ENCODE measurements around the gene FHIT.

Gene FHIT

DNA sequence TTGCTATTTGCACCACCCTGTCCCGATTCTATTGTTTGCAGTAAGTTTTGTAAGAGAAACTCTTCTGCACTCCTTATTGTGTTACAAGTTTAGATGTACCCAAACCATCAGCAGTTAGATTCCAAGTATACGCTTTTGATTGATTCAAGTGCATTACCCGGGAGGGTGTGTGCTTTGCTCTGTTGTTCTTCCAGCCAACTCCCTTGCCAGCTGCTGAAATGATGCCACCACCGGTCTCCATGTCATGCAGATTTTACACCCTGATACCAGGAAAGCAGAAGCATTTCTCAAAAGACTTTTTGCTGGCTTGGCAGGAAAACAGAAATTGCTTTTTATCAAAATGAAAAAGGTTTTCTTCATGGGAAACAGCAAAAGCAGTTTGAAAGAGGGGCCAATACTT is 1194.8 kb downstream of the FHIT start:
- no peak for DNase-seq (ENCODE audit: low read depth, low spot score)

DNA sequence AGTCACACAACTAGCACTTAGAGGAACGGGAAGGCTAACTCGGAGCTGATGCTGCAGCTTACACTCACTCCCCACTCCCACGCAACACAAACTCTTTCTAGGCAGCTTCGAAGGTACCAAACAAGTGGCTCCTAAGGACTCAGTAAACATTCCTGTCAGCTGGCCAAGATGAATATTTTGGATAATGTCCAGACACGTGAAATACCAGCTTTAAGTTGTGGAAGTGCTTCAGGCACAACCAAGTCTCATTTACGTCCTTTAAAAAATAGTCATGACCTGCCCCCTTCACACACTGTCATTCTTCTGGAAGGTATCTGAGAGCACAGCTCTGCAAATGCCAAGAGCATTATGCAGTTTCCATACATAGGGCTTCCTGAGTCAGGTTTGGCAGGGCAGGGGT is 1195.5 kb downstream of the FHIT start:
- DNase-seq (ENCODE audit: low read depth, low spot score), result no peak

DNA sequence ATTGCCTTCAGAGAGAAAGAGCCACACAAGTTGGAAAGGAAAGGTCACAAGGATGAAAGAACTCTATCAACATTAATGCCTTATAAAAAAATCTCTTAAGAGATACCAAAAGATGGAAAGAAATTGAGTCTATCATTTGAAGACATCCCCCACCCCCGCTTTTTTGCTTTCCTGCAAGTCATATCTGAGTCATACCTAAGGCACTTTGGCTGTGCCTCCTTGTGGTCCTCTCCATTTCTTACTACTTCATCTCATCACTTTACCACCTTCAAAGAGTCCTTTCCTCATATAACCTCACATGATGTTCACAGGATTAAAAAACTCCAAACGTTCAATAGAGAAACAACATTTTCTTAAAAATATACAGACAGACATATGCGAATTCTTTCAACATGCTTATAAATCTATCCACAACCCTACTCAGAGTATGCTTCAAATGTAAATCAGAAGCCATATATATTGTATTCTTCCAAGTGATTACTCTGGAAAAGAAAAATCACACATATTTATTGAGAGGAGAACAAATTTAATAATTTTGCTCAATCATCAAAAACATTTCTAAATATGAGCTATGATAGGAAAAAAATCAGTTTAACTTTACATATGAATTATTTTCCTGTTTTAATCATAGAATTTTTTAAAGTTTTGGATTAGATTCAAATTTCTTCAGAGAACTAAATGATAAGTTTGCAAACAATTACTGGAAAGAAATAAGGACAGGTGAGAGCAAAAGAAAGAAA is 1197.6 kb downstream of the FHIT start:
- DNase-seq (ENCODE audit: low read depth, low spot score), result no peak

DNA sequence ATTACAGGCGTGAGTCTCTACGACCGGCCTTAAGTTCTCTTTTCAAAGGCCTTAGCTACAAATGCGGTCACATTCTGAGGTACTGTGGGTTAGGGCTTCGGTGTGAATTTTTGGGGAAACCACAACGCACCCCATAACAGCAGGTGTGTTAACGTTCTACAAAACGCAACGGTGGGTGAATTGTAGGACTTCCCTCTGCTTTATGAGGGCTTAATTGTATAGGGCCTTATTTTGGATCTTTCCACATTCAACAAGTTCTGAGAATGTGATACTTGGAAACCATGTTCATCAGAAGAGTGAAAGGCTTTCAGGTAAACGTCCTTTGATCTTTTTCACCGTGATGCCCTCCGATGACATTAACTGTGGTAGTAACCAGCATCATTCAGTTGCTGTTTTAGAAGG is 1202.8 kb downstream of the FHIT start:
- DNase-seq (ENCODE audit: low read depth, low spot score), result no peak

DNA sequence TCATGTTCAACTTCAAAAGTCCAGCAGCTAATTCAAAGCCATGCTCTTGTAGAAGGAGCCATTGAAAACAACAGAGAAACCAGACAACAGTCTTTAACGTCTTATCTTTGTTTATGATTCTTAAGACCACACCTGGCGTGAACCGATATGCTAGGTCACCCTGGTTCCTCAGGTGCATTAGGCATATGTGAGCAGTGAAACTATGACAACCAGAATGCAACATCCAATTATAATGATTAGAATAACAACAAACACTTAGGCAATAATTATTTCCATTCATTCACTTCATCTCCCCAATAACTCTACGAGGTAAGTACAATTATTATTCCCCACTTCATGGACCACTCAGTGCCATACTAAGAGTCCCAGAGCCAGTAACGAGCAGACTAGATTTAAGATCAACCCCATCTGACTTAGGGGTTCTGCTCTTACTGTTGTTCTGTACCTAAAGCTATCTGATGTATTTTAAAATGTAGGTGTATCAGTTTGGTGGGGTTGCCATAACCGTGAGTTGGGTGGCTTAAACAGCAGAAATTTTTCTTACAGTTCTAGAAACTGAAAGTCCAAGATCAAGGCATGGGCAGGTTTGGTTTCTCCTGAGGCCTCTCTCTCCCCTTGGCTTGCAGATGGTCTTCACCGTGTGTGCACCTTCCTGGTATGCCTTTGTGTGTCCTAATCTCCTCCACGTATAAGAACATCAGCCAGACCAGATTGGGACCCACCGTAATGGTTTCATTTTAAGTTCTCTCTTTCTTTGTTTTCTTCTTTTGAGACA is 1203.6 kb downstream of the FHIT start:
- DNase-seq (ENCODE audit: low read depth, low spot score), result no peak

DNA sequence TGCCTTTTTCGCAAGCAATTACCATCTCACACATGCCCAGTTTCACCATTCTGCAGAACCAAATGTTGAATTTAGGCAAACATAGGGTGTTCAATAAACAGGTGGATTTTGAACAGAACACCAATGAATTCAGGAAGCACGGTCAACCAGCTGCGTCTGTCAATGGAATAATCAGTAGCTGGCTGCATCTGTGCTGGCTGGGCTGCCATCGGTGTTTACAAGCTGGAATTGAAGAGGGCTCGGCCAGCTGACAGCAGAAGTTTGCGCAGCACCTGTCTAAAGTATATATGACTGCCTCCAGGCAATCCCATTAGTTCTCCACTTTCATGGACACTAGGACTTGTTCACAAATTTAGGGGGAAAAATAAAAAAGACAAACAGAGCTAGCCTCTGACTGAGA is 1205.0 kb downstream of the FHIT start:
- DNase-seq (ENCODE audit: low read depth, low spot score), result no peak

DNA sequence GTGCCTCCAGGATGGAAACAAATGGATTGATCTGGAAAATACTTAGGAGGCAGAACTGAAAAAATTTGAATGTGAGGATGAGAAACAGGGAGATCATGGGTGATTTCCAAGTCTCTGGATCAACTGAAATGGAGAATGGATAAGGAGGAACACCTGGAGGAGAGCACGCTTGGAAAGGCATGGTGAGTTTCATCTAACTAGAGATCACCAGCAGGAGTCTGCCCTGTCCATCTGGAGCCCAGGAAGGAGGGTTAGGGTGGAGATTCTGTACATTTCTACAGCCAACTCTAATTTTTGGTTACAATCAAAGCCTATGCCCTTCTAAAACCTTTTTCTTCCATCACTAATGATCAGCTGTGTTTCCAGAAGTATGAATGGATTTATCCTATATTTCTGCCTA is 1205.6 kb downstream of the FHIT start:
- no peak for DNase-seq (ENCODE audit: low read depth, low spot score)

DNA sequence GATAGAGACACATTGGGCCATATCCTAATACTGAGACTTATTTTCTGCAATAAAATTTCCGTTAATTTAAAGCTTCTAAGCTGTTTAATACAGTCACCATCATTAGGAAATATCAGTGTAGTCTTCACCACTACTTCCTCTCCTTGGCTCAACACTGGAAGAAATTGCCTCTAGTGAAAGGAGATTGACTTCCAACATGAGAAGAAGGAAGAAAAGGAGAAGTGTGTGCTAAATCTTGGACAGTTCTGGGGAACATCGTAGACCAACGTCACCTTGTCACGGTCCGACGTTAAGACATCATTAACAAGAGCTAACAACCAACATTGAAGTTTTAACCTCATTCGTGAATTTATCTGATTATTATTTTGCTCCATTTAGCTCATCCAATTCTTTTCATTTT is 1214.4 kb downstream of the FHIT start:
- DNase-seq (ENCODE audit: low read depth, low spot score), result no peak

DNA sequence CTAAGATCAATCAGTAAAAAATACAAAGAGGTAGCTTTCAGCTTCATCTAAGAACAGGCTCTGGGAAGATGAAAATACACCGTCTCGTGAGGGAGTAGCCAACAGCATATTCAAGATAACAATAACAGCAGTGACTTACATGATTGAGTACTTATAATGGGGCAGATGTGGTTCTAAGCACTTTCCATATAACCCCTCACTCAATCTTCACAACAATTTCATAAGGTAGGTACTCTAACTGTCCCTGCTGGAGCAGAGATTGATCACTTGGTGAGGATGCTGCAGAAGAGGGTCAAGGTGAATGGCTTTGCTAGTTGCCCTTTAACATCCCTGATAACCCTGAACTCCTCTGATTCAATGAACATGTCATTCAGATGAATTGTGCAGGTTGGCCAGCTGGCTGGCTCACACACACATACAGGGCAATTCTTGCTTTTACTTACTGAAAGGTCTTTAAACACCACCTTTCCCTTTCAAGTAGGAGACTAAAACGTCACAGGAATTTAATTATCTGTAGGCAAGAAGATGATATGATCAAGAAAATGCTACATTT is 1217.3 kb downstream of the FHIT start:
- no peak for DNase-seq (ENCODE audit: low read depth, low spot score)

DNA sequence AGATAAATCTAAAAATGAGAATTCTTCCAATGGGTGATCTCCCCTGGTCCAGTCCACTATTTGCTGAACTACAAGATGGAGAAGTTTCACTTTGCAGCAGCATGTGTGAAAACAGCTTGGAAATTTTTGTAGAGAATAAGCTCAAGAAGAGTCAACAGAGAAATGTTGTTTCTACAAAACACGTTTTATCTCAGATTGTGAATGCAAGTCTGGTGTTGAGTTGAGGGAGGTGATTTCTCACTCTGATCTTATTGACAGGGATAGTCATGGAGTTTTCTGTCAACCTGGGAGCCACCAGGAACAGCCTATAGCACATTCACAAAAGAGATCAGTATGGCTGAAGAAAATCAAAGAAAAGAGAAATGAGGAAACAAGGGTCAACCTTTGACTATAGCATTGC is 1220.3 kb downstream of the FHIT start:
- no peak for DNase-seq (ENCODE audit: low read depth, low spot score)

DNA sequence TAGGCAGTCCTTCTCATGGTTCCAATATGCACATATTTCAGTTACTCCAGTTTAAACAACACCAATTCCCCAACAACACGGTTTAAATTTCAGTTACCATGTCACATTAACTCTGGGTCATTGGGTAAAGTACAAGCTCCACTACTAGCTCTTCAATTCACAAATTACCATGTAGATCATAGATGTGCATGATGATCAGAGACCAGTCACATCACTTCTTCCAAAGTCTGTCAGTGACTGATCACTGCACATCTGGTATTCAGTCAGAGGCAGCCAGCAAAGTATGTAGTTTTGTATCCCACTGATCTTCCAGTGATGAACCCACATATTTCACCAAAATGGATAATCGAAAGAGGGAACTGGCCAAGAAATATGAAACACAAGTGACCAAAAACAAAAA is 1223.0 kb downstream of the FHIT start:
- DNase-seq (ENCODE audit: low read depth, low spot score), result no peak

DNA sequence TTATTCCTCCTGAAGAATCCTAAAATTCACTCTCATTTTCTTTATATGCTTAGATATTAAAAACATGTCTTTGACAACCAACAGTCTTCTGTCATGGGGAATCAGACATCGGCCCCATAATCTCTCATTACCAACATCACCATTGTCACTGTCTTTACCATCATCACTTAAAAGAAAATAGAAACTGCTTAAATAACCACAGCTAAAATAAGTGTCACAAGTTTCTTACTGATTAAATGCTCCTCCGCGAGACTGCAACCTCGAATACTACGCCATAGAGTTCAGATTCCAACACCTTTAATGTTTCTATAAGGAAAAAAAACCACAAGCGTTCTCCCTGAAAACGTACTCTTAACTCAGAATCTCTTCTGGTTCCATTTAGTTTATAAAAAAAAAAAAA is 1223.9 kb downstream of the FHIT start:
- no peak for DNase-seq (ENCODE audit: low read depth, low spot score)

DNA sequence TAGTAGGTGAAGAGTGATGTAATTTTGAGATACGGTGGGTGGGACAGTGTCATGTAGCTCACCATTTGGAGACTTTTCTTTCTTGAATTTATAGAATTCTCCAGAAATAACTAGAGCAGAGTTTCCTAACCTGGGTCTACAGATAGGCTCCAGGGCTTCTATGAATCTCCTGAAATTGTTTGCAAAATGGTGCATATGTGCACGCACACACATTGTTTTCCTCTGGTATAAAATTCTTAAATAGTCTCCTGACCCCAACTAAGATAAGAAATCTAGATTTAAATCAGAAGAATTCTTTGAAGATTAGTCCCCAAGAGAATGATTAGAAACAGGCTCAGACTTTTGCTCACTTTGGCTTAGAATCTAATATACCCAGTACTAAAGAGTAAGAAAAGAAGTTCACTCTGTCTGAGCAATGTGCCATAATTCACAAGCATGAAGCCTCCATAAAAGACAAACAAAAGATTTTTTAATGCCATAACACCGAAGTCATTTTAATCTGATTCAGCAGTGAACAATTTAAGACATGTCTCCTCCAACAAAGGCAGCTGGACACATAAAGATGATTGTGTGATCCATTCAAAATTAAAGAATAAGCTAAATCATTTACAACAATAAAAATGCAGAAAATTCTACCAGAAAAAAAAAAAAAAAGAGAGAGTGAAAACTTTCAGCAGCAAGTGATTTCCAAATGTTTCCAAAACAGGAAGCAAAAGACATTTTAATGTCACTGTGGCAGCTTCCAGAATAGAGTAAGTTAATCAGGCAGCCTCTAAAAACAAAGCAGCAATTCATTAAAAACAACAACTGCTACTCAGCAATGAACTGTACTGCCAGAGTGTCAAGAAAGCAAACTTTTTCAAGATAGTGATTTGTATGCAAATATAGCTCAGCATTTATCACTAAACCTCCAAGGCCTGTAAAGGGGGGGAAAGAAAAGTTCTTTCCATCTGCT is 1225.9 kb downstream of the FHIT start:
- no peak for DNase-seq (ENCODE audit: low read depth, low spot score)

DNA sequence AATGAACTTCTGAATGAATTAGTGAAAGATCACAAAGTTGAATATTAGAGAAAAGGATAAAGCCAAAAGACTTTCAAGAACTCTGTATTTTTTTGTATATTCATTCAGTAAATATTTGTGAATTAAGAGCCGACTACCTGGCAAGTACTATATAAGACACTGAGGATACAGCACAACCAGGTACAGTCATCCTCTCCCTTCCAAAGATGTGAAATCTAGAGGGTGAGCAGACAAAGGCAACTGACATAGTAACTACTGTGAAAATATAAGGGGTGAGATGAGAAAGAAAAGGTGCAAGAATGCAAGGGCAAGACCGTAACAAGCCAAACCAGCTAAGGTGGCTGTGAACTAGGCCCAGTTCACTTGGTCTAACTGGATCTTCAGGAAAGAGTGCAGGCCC is 1226.9 kb downstream of the FHIT start:
- DNase-seq (ENCODE audit: low read depth, low spot score), result no peak

DNA sequence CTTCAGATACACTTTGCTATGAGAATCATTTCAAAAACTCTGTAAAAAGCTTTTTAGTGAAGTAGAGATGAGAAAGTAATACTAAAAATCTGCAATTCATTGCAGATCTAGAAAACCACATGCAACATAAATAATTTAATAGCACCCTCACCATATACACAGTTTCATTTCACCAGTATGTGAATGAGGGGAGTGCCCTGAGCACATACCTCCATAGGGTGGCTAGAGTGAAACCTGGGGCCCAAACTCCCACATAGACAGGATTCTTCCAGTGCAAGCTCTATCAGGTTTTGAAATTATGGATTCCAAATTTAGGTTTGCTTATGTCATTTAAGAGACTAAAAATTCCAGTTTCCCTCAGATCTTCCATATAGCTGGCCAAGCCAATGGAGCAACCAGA is 1228.1 kb downstream of the FHIT start:
- DNase-seq (ENCODE audit: low read depth, low spot score), result no peak

DNA sequence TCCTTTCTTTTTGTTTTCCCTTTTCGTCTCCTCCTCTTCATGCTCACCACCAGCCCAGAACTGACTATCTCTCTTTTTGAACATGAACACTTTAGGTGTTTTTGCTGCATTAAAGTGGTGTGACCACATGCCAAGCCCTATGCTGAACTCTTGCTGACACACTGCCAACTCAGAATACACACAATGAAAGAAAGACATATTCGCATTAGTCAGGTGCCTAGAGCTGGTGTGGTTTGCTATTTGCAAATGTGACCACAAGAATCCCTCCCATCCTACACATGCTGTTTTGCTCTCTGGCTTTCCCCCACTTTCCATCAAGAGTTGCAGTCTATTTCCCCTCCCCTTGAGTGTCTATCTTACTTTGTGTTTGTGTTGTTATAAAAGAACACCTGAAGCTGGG is 1233.6 kb downstream of the FHIT start:
- no peak for DNase-seq (ENCODE audit: low read depth, low spot score)

DNA sequence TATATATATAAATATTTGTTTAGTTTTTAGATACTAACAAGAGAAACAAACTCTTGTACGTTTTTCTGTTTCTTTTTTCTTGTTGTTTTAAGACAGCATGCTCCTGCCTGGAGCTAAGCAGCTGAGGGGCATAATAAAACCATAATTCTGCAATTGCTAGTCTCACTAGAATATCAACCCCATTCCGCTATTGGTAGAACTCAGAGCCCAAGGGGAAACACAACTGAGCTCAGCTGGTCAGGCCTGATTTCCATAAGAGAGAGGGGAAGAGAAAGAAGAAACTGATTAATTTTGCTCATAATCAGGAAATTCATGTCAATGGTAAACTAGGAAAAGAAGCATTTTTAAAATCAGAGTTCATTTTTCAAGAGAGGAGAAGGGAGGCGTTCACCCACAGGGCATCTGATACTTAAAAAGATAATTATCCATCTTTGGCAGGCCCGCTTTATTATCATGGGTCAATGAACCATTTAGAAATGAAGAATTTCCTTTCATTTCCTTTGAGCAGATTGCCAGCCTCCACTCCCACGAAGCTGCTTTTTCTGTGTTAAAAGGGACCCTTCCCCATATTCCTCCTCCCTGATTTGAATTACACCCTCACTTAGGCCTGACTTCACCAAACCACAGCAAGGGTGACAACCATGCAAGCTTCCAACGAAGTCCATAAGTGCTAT is 1236.1 kb downstream of the FHIT start:
- DNase-seq (ENCODE audit: low read depth, low spot score), result no peak

DNA sequence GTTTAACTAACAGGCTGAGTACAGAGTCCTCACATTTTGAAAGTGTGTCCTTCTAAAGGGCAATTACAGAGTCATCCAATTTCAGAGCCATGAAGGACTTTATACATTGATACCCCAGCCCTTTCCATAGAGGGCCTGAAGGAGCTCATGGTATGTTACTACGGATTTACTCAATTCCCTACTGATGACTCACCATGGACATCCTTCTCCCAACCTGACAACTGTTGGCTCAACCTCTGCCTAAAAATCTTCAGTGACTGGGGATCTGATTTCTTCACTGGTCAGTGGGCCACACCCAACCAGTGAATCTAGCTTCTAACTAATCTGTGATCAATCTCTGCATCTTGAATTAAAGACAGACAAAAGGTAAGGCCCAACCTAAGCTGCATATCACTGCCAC is 1238.0 kb downstream of the FHIT start:
- no peak for DNase-seq (ENCODE audit: low read depth, low spot score)

DNA sequence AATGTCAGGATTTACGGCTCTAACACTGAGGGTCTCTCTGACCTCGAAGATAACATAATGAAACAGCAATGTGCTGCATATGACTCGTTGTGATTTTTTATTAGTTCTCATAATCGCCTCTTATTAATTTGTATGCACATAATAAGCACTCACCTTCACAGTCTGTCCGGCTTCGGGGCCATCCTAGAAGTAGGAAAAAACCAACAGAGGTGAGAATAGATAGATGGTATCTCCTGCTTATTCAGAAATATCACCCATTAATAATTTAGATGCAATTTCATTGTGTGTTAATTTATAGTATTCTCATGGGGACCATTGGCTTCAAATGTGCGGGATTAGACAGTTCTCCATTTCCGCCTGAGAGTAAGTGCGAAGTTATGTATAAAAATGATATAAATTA is 1240.0 kb downstream of the FHIT start:
- no peak for DNase-seq (ENCODE audit: low read depth, low spot score)

DNA sequence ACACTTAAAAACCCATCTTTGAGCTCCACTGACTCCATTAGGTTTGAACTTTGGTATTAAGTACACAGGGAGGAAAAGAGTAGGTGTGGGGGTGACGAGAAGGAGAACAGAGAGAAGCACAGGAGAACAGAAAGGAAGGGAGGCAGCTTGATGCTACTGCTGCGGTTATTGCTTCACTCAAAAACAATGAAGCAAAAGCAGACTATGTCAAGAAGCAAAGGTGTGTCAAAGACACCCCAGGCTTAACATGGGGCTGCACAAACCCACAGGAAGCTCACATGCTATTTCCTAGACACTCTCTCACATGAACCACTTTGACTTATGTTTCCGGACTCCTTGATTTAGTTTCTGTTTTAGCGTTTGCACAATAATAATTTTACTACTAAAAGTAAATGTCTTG is 1240.5 kb downstream of the FHIT start:
- DNase-seq (ENCODE audit: low read depth, low spot score), result no peak

DNA sequence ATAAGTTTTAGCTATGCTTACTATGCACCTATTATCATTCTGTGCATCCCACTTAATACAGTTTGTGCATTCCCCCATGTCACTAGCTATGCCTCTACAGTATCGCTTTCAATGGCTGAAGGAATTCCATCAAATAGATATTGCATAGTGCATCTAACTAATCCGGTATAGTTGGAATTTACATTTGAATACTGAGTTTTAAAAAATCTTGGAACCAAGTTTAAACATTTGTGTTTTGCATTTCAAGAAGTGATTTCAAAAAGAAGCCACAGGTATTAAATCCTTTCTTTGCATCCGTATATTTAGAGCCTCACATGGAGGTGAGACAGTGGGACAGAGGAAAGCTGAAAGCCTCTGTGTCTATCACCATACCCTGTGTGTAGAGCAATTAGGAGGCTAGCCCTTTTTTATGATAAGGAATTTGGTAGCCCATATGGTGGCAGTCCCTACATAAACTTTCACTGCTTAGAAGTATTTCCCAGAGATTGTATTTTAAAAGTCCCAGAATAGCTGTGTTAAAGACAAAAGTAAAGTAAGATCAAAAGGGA is 1241.2 kb downstream of the FHIT start:
- no peak for DNase-seq (ENCODE audit: low read depth, low spot score)
